Activated CD4-positive, alpha-beta T cell treated with anti-CD3 and anti-CD28 coated beads, Interleukin-2, amount 10 ng/mL, durations not matched to agents 7 days and 5 days (primary cell): ENCODE data around the gene PCGF2. TPM values are rescaled to one million over a fixed set of nuclear protein-coding genes. Genes with fewer than 3 reads are reported as not detected.
A peak's percentile ranks its signal among the peaks of the same experiment; 100 is the strongest.

Experiments
- CTCF ChIA-PET: fragments of 350-600 bp; sonication (Branson Sonifier 250); formaldehyde crosslinking; loops from one replicate; lab custom pipeline; 2021; ENCODE audit warnings: antibody characterized with exemption; lab: Charles Lee
- POLR2A ChIA-PET: fragments of 350-600 bp; sonication (Branson Sonifier 250); formaldehyde crosslinking; loops from one replicate; lab custom pipeline; 2021; ENCODE audit warnings: antibody characterized with exemption; lab: Charles Lee
- DNase-seq: peaks from one replicate; pipeline ENCODE4 v3.0.0-alpha.2; 2020
- H3K27ac Mint-ChIP-seq: one replicate; pipeline ENCODE4 v1.8.0; 2021; ENCODE audit warnings: mild to moderate bottlenecking, moderate library complexity, mixed read lengths
- H3K27me3 Mint-ChIP-seq: one replicate; pipeline ENCODE4 v1.8.0; 2021; ENCODE audit warnings: mixed read lengths
- H3K36me3 Mint-ChIP-seq: one replicate; pipeline ENCODE4 v1.8.0; 2021; ENCODE audit warnings: low read depth, mixed read lengths
- H3K4me1 Mint-ChIP-seq: one replicate; pipeline ENCODE4 v1.8.0; 2021; ENCODE audit warnings: mixed read lengths
- H3K4me3 Mint-ChIP-seq: one replicate; pipeline ENCODE4 v1.8.0; 2021; ENCODE audit warnings: mild to moderate bottlenecking, moderate library complexity, mixed read lengths
- H3K9me3 Mint-ChIP-seq: one replicate; pipeline ENCODE4 v1.8.0; 2021; ENCODE audit warnings: mixed read lengths
- total RNA-seq, 2 experiments: library from RNA; stranded (reverse); gene quantifications; one replicate each; pipeline ENCODE4 v1.2.3, GENCODE V29; 2021

Gene PCGF2
- total RNA-seq, 2 experiments from 2014 or later = 0.22 to 0.23 TPM

DNA sequence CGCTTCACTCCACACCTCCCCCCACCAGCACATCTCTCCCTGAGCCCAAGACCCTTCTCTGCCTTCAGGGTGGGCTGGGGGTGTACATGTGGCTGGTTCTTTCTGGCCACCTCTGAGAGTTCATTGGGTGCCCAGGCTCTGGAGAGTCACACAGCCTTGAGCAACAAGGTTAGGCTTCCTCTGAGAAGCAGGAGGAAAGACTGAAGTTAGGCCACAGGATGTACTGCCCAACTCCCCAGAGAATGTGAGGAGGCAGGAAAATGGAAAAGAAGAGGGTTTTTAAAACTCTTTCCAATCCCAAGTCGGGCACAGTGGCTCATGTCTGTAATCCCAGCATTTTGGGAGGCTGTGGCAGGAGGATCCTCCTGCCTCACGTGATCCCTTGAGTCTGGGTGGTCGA, 7.3 kb downstream of the PCGF2 start:
- H3K36me3 Mint-ChIP-seq = no peaks in the 10 kb centered on the region
- no peak overlapping the region for H3K27ac Mint-ChIP-seq
- CTCF ChIA-PET = interaction anchor here (1.8 kb wide), 1 partner anchor 9 kb away, joined by 5 read pairs; no protein-coding TSS in a partner anchor
- no peaks in the 10 kb centered on the region for H3K9me3 Mint-ChIP-seq
- H3K27me3 Mint-ChIP-seq = peaks cover 11% of the 10 kb centered on the region
- POLR2A ChIA-PET = no interaction called here
- H3K4me3 Mint-ChIP-seq = no peak overlapping the region
- peaks cover 14% of the 10 kb centered on the region for H3K4me1 Mint-ChIP-seq
- DNase-seq = no peak

DNA sequence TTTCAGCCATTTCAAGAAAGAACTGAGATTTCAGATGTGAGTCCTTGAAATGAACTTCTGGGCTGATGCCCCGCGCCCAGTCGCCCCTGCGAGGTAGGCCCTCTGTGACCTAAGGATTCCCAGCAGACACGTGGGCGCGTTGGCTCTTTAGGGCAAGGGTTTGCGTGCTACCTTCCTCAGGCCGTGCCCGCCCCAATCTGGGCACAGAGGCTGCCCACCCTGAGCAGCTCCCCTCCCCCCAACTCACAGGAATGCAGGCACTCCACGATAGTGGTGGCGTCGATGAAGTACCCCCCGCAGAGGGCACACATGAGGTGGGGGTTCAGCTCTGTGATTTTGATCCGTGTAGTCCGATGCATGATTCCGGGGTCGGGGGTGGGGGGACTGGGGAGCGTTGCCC, 8.1 kb downstream of the PCGF2 start:
- H3K4me1 Mint-ChIP-seq = peaks cover 14% of the 10 kb centered on the region
- H3K9me3 Mint-ChIP-seq = no peaks in the 10 kb centered on the region
- ChIA-PET POLR2A (no interaction called here), CTCF (interaction anchor here (1.8 kb wide), 1 partner anchor 8 kb away, joined by 5 read pairs; no protein-coding TSS in a partner anchor)
- H3K27me3 Mint-ChIP-seq = peaks cover 4% of the 10 kb centered on the region
- no peak overlapping the region for H3K27ac Mint-ChIP-seq
- DNase-seq = no peak
- no peak overlapping the region for H3K4me3 Mint-ChIP-seq
- H3K36me3 Mint-ChIP-seq = no peaks in the 10 kb centered on the region

DNA sequence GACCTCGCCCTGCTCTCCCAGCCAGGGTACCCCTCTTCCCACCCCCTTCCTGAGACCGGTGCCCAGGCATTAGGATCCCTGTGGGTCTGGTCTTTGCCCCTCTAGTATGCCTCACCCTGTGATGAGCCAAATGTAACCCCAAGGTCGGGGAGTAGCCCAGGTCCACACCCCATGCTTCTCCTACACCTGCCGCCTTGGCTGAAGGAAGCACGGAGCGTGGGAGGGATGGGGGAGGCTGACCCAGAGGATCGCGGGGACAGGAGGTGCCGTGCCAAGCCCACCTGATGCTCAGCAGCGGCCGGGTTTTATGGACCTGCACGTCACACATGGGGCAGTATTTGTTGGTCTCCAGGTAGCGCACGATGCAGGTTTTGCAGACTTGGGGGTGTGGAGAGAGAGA, 8.8 kb downstream of the PCGF2 start:
- H3K4me1 Mint-ChIP-seq = peaks cover 16% of the 10 kb centered on the region
- no peaks in the 10 kb centered on the region for H3K9me3 Mint-ChIP-seq

DNA sequence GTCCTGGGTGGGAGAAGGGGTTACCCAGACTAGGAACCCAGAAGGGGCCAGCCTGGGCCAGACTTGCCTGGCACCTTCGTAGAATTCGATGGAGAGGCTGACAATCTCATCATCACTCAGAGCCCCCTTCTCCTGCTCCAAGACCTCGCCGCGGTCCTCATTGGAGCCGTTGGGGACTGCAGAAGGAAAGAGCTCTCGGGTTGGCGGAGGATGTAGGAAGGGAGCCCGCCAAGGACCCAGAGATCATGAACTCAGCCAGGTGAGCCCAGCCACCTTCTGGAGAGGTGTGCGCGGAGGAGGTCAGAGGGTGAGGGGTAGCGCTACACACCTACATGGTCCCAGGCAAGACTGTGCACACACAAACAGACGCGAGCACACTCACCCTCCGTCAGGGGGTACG, 9.4 kb downstream of the PCGF2 start:
- DNase-seq = no peak
- no peak overlapping the region for H3K27ac Mint-ChIP-seq
- POLR2A ChIA-PET = no interaction called here

More for the DNA sequence above, 8.8 kb downstream of the PCGF2 start:
- CTCF ChIA-PET = interaction anchor here (1.1 to 1.8 kb wide), 2 partner anchors 7 to 8 kb away, joined by 4 to 5 read pairs; no protein-coding TSS in a partner anchor
- Mint-ChIP-seq H3K27me3 (no peaks in the 10 kb centered on the region), H3K36me3 (no peaks in the 10 kb centered on the region), H3K4me3 (no peak overlapping the region), H3K27ac (no peak overlapping the region)
- DNase-seq = no peak
- POLR2A ChIA-PET = no interaction called here

DNA sequence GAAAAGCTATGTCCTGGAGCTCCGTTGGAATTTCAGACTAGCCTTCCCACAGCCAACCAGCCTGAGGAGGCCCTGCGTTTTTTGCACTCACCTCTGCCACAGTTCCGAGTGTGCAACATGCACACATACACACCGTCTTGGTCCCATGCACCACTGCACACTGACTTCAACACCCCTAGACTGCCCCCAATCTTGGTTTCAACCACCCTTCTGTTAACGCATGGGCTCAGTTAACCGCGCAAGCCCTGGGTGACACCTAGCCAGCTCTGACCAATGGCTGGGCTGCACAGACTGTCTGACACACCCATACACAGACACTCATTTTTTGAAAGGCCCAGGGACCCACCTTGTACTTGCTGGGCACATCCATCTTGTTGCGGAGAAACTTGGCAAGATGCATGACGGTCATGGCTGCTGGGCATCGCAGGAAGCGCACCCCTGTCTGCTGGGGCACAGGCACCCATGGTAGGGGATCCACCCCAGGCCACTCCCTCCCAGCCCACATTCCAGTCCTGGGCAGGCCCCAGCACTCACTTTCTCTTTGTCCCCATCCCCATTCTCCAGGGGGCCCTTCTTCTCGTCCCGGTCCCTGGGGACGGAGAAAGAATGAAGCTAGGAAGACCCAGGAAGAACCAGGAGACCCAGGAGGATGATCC, 10.0 kb downstream of the PCGF2 start:
- no peak for DNase-seq
- peaks cover 4% of the 10 kb centered on the region for H3K36me3 Mint-ChIP-seq
- peaks cover 24% of the 10 kb centered on the region for H3K4me1 Mint-ChIP-seq
- no peaks in the 10 kb centered on the region for H3K27me3 Mint-ChIP-seq
- H3K27ac Mint-ChIP-seq = no peak overlapping the region
- H3K9me3 Mint-ChIP-seq = no peaks in the 10 kb centered on the region
- H3K4me3 Mint-ChIP-seq = no peak overlapping the region
- ChIA-PET POLR2A (no interaction called here), CTCF (interaction anchor here (0.6 to 4.8 kb wide), 3 partner anchors 8 to 62 kb away, joined by 4 to 57 read pairs (median 5); partner anchors contain the start of gene EPOP)

More for the DNA sequence above, 9.4 kb downstream of the PCGF2 start:
- H3K27me3 Mint-ChIP-seq = no peaks in the 10 kb centered on the region
- peaks cover 1% of the 10 kb centered on the region for H3K36me3 Mint-ChIP-seq
- H3K4me1 Mint-ChIP-seq = peaks cover 20% of the 10 kb centered on the region
- H3K9me3 Mint-ChIP-seq = no peaks in the 10 kb centered on the region
- CTCF ChIA-PET = interaction anchor here (1.1 kb wide), 1 partner anchor 8 kb away, joined by 4 read pairs; no protein-coding TSS in a partner anchor
- no peak overlapping the region for H3K4me3 Mint-ChIP-seq

DNA sequence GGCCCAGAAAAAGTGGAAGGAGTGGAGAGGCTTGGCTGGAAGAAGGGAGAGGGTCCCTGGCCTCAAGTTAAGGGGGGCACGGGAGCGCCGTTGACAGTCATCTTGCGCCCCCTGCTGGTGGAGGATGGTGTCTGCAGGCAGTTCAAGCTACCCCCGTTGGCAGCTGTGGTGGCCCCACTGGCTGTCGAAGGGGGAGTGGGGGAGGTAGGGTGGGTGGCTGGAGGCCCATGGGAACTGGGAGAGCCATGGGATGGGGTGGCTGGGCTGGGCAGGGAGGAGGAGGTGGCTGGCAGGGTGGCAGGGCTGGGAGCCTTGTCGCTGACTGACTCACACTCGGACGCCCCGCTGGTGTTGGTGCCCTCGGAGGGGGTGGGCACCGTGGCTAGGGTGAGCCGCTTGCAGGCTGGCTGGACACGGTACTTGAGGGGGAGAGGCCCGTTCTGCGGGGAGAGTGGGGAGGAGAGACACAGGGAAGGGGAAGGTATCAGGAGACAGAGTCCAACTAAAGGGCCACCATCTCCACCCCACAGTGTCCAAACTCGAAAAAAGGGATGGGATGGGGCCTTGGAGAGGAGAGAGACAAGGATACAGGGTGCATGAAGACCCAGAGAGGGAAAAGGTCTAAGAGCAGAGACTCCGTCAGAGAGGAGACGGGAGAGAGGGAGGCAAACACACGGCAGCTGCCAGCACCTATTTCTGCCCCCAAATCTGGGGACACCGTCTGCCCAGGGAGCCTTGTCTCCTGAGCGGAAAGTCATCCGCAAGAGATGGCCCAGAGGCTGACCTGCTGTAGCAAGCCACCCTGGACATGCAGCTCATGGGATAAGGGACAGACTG, 12.8 kb downstream of the PCGF2 start:
- ChIA-PET POLR2A (no interaction called here), CTCF (interaction anchor here (0.7 to 4.8 kb wide), 17 partner anchors 8 to 417 kb away, joined by 3 to 57 read pairs (median 4); partner anchors contain the start of gene EPOP)
- H3K36me3 Mint-ChIP-seq = peaks cover 14% of the 10 kb centered on the region
- H3K4me1 Mint-ChIP-seq = peaks cover 38% of the 10 kb centered on the region
- no peaks in the 10 kb centered on the region for H3K9me3 Mint-ChIP-seq
- H3K27me3 Mint-ChIP-seq = no peaks in the 10 kb centered on the region
- H3K27ac Mint-ChIP-seq = no peak overlapping the region
- no peak overlapping the region for H3K4me3 Mint-ChIP-seq
- DNase-seq = peak; percentile 78

DNA sequence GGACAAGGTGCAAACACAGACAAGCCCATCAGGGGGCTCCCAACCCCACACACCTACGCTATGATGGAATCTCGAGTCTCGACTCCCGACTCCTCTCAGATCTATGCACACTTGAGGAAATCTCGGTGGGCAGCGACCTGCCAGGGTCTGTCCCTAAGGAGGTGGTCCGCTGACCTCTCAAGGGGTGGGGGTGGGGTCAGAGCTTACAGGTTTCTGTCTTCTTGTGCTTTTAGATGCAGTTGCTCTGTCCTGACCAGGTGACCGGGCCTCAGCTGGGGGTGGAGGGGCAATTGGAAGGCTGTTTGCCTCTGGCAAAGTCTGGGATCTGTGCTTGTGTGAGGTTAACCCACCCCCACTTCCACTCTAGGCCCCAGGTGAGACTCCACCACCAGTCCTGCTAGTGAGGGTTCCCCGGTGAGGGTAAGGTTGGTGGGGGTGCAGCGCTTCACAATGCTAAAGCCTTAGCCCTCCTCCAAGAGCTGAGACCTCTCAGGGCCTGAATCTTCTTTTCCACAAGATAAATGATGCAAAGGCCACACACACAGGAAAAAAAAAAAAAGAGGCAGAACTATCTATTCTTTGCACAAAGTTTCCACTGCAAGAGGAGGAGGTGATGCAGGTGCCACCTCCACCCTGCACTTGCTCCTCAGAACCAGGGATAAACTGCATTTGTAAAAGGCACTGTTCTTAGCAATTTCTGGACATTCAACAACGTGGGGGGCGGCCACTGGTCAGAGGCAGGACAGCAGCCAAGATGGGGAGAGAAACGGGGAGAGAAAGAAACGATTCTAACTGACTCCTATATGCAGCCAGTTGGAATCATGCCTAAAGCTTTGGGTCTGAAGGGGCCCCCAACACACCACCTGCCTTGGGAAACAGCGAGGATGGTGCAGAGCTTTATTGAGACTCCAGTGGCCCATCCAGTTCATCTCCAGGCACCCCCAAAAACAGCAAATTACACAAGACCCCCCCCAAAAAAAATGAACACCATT, 13.9 kb downstream of the PCGF2 start:
- Mint-ChIP-seq H3K9me3 (no peaks in the 10 kb centered on the region), H3K36me3 (peaks cover 17% of the 10 kb centered on the region), H3K27ac (peak overlapping the region; percentile 70), H3K4me3 (no peak overlapping the region), H3K4me1 (peaks cover 42% of the 10 kb centered on the region), H3K27me3 (no peaks in the 10 kb centered on the region)
- POLR2A ChIA-PET = no interaction called here
- CTCF ChIA-PET = interaction anchor here (0.7 to 4.8 kb wide), 14 partner anchors 10 to 176 kb away, joined by 3 to 57 read pairs (median 4); partner anchors contain the start of gene EPOP
- peak; percentile 43 for DNase-seq

DNA sequence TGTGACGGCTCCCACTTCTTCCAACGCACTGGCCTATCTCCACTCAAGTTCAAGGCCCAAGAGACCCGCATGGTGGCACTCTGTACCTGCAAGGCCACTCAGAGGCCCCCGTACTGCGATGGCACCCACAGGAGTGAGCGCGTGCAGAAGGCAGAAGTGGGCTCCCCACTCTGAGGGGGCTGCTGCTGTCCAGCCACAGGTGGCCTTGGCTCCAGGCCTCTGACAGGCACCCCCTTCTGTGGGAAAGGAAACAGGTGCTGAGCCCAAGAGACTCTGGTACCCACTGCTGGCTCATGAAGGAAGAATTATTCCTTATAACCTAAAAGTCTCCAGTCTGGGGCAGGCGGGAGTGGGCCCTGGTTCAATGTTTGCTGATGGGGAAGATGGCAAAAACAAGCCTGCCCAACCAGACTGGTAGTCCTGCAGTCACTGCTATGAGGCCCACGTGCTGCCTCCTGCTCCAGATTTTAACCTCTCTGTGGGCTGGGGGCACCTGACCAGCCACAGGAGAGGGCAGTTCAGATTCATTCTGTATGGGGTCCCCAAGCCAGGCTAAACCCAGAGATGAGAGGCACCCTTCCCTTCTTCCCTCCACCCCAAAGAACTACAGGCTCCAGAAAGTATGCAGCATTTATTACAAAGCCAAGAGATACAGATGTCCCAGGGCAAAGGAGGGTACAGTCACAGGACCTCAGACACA, 14.7 kb downstream of the PCGF2 start:
- POLR2A ChIA-PET = no interaction called here
- Mint-ChIP-seq H3K27me3 (no peaks in the 10 kb centered on the region), H3K36me3 (peaks cover 21% of the 10 kb centered on the region), H3K9me3 (no peaks in the 10 kb centered on the region), H3K4me3 (no peak overlapping the region), H3K4me1 (peaks cover 50% of the 10 kb centered on the region), H3K27ac (peak overlapping the region; percentile 62)
- CTCF ChIA-PET = interaction anchor here (1.5 to 4.8 kb wide), 3 partner anchors 20 to 70 kb away, joined by 3 to 57 read pairs (median 8); partner anchors contain the start of gene EPOP
- DNase-seq = no peak

DNA sequence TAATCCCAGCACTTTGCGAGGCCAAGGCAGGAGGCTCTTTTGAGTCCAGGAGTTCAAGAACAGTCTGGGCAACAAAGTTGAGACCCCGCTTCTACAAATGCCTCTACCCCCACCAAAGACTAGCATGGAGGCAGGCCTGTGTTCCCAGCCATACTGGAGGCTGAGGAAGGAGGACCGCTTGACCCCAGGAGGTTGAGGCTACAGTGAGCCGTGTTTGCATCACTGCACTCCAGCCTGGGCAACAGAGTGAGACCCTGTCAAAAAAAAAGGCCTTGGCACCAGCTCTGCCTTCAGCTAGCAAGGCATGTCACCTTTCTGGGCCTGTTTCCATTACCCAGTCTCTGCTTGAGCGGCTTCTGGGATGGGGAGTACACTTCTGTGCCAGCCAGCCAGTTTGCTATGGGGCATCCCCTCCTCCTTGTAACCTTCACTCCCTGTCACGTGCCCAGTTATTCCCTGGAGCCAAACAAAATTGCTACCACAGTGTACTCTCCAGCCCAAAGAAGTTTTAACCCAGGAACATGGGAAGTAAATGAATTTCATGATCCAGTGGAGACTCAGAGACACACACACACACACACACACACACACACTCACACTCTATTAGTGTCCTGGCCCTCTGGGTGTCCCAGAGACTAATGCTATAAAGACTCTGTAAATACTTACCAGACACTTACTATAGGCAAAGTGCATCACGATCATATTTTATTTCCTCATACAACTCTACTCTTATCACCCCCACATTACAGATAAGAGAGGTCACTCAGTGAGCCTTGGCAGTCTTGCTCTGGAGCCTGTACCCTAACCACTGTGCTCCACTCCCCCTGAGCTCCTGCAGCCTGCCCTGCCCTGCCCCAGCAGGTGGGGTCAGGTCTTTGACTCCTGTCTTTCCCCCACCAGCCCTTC, 15.5 kb downstream of the PCGF2 start:
- peaks cover 29% of the 10 kb centered on the region for H3K36me3 Mint-ChIP-seq
- H3K27ac Mint-ChIP-seq = peak overlapping the region; percentile 77
- peaks cover 58% of the 10 kb centered on the region for H3K4me1 Mint-ChIP-seq
- no peaks in the 10 kb centered on the region for H3K27me3 Mint-ChIP-seq
- peak overlapping the region; percentile 97 for H3K4me3 Mint-ChIP-seq
- DNase-seq = no peak
- peaks cover 5% of the 10 kb centered on the region for H3K9me3 Mint-ChIP-seq
- CTCF ChIA-PET = interaction anchor here (0.6 to 2.3 kb wide), 3 partner anchors 7 to 1014 kb away, joined by 3 to 16 read pairs (median 5); no protein-coding TSS in a partner anchor
- POLR2A ChIA-PET = no interaction called here

DNA sequence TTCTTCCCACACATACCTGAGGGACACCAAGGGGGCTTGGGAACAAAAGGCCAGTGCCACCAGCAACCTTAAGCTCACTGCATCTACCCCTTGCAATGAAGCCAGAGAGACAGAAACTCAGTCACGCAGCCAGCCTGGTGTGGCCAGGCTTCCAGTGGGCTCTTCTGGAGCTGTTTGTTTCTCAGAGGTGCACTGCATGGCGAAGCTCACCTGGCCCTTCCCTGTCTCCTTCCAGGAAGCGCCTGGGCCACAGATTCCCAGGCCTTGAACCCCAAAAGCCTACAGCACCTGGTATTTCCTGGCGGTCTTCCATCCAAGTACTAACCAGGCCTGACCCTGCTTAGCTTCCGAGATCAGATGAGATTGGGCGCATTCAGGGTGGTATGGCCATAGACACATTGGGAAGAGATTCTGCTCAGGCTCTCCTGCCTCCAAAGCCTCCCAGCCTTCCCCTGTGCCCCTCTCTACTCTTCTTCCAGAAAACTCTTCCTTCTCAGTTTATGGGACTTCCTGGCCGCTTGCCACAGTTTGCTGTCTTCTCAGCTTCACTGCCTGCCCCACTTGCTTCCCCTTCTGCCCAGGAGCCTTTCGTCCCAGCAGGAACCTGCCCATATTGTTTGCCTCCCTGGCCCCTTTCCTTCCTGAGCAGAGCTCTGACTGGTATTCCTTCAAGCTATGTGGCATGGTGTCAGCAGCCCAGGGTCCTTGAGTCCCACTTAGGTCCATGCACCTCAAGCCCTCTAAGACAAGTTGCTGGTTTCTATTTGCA, 16.4 kb downstream of the PCGF2 start:
- CTCF ChIA-PET = interaction anchor here (0.6 to 2.3 kb wide), 10 partner anchors 8 to 174 kb away, joined by 3 to 16 read pairs (median 4); no protein-coding TSS in a partner anchor
- POLR2A ChIA-PET = interaction anchor here (0.6 kb wide), 1 partner anchor 49 kb away, joined by 6 read pairs; no protein-coding TSS in a partner anchor
- peaks cover 67% of the 10 kb centered on the region for H3K4me1 Mint-ChIP-seq

More for the DNA sequence above, 16.4 kb downstream of the PCGF2 start:
- Mint-ChIP-seq H3K36me3 (peaks cover 31% of the 10 kb centered on the region), H3K4me3 (peak overlapping the region; percentile 97), H3K27ac (peak overlapping the region; percentile 91), H3K9me3 (peaks cover 5% of the 10 kb centered on the region), H3K27me3 (no peaks in the 10 kb centered on the region)
- no peak for DNase-seq
